K562 (cell line): ENCODE measurements around the gene DNALI1. TPM values are rescaled to one million over a fixed set of nuclear protein-coding genes. Genes with fewer than 3 reads are reported as not detected.

Experiments used
- BCLAF1 ChIP-seq, 2 experiments: fragments of 450-650 bp in 1 of 2; IDR thresholded peaks; 2 replicates each; pipeline ENCODE4 v1.6.1; 2011 to 2017; ENCODE audit warnings: low read depth in 2 of 2, antibody characterized with exemption in 1 of 2, borderline replicate concordance in 1 of 2, low read length in 1 of 2, mild to moderate bottlenecking in 1 of 2, mixed read lengths in 1 of 2; ENCODE audit not compliant: control insufficient read depth in 1 of 2
- BDP1 ChIP-seq: IDR thresholded peaks from 3 replicates; pipeline ENCODE4 v1.6.1; 2011; ENCODE audit not compliant: insufficient read length, insufficient read depth
- FOXA1 ChIP-seq: fragments of 450-650 bp; IDR thresholded peaks from 2 replicates; pipeline ENCODE4 v1.6.1; 2016; ENCODE audit warnings: mild to moderate bottlenecking, borderline replicate concordance
- GABPB1 ChIP-seq: sonication (generic); formaldehyde crosslinking; IDR thresholded peaks from 2 replicates; pipeline ENCODE4 v1.8.0; 2022; ENCODE audit warnings: mild to moderate bottlenecking, missing genetic modification reagents
- HDAC2 ChIP-seq: fragments of 450-650 bp; IDR thresholded peaks from 2 replicates; pipeline ENCODE4 v1.6.1; 2016; ENCODE audit warnings: mild to moderate bottlenecking
- KDM5B ChIP-seq: fragments of 200-600 bp; sonication (generic); IDR thresholded peaks from 2 replicates; pipeline ENCODE4 v1.6.1; 2012; ENCODE audit warnings: low read depth, mild to moderate bottlenecking, moderate library complexity, low read length, control low read depth, inconsistent platforms; ENCODE audit not compliant: insufficient replicate concordance
- KHSRP ChIP-seq: fragments of 450-650 bp; IDR thresholded peaks from 2 replicates; pipeline ENCODE4 v1.6.1; 2017
- KLF1 ChIP-seq: fragments of 450-650 bp; IDR thresholded peaks from 2 replicates; pipeline ENCODE4 v1.6.1; 2016; ENCODE audit warnings: missing genetic modification characterization, missing compliant biosample characterization
- MAFG ChIP-seq: fragments of 450-650 bp; conservative IDR thresholded peaks from 2 replicates; pipeline ENCODE4 v1.6.1; 2016; ENCODE audit warnings: missing genetic modification characterization, missing compliant biosample characterization
- NFYB ChIP-seq: IDR thresholded peaks from 2 replicates; pipeline ENCODE4 v1.6.1; 2011; ENCODE audit warnings: mild to moderate bottlenecking, moderate library complexity; ENCODE audit not compliant: insufficient read length; ENCODE audit errors: extremely low read depth
- NR3C1 ChIP-seq: sonication (generic); formaldehyde crosslinking; IDR thresholded peaks from 2 replicates; pipeline ENCODE4 v1.8.1; 2022; ENCODE audit warnings: missing genetic modification reagents
- OTX1 ChIP-seq: fragments of 450-650 bp; formaldehyde crosslinking; IDR thresholded peaks from 2 replicates; pipeline ENCODE4 v1.4.0; 2022; ENCODE audit warnings: mild to moderate bottlenecking
- SFPQ ChIP-seq: fragments of 200-400 bp; formaldehyde crosslinking; IDR thresholded peaks from 2 replicates; pipeline ENCODE4 v1.6.1; 2017; ENCODE audit warnings: mild to moderate bottlenecking, low read depth, low read length, moderate library complexity
- SREBF2 ChIP-seq: sonication (generic); formaldehyde crosslinking; IDR thresholded peaks from 2 replicates; pipeline ENCODE4 v1.4.0; 2020; ENCODE audit warnings: mild to moderate bottlenecking, missing genetic modification reagents
- TAF1 ChIP-seq: IDR thresholded peaks from 2 replicates; pipeline ENCODE4 v1.6.1; 2011; ENCODE audit warnings: mild to moderate bottlenecking, low read length, moderate library complexity; ENCODE audit not compliant: insufficient read depth, control insufficient read depth, severe bottlenecking; ENCODE audit errors: extremely low read depth
- TBL1XR1 ChIP-seq, 2 experiments: IDR thresholded peaks; 2 replicates each; pipeline ENCODE4 v1.6.1; 2012; ENCODE audit warnings: improper control_type of control experiment in 2 of 2, low read length in 2 of 2, mild to moderate bottlenecking in 1 of 2
- ZBTB1 ChIP-seq: sonication (generic); formaldehyde crosslinking; IDR thresholded peaks from 2 replicates; pipeline ENCODE4 v1.8.1; 2023; ENCODE audit warnings: missing genetic modification reagents, low read depth, mild to moderate bottlenecking, borderline replicate concordance
- ZBTB5 ChIP-seq: fragments of 450-650 bp; IDR thresholded peaks from 2 replicates; pipeline ENCODE4 v1.6.1; 2017; ENCODE audit warnings: antibody characterized with exemption
- ZC3H11A ChIP-seq: IDR thresholded peaks from 2 replicates; pipeline ENCODE4 v1.6.1; 2012; ENCODE audit warnings: low read depth, low read length, improper control_type of control experiment
- ZNF212 ChIP-seq: fragments of 450-650 bp; formaldehyde crosslinking; IDR thresholded peaks from 2 replicates; pipeline ENCODE4 v1.4.0; 2020; ENCODE audit warnings: mild to moderate bottlenecking
- ZNF24 ChIP-seq: fragments of 450-650 bp; IDR thresholded peaks from 2 replicates; pipeline ENCODE4 v1.6.1; 2016
- ZNF41 ChIP-seq: fragments of 250-450 bp; sonication (Bioruptor Pico); conservative IDR thresholded peaks from 2 replicates; pipeline ENCODE4 v1.4.0; 2020; ENCODE audit warnings: mild to moderate bottlenecking
- polyA plus RNA-seq, 8 experiments: library from polyadenylated mRNA; depleted of rRNA in 4 of 8; stranded (reverse) in 5 of 8; unstranded in 3 of 8; fragments of >200 nt; fragmentation: Nextera tagmentation in 2 of 8; fragmentation: Illumina TruSeq in 1 of 8; extraction: Ambion mirVana in 2 of 8; extraction: Trizol in 1 of 8; gene quantifications; 2 replicates each; pipeline versions ENCODE4 v1.2.1 to v1.2.3, GENCODE V29; 2011 to 2014; ENCODE audit warnings: inconsistent platforms in 1 of 8, missing spikeins in 1 of 8
- total RNA-seq, 7 experiments: library from RNA; depleted of rRNA in 6 of 7; stranded (reverse); fragments of >200 nt in 6 of 7; fragmentation: Illumina TruSeq in 2 of 7; extraction: Trizol in 2 of 7; gene quantifications; 2 replicates each; pipeline versions ENCODE4 v1.2.1 to v1.2.3, GENCODE V29; 2011 to 2021; ENCODE audit warnings: low replicate concordance in 1 of 7

Gene DNALI1
- total and polyA plus RNA-seq, 9 of the 15 experiments (the other 6 are each of a cell fraction or from before 2014, with no cell fraction given) = 0.87 to 5.6 (median 1.2) TPM

- TF ChIP-seq BCLAF1 (IDR thresholded peaks at IDR 0.05; ENCODE audit: borderline replicate concordance in 1 of 2, control insufficient read depth in 1 of 2, low read depth in 2 of 2, low read length in 1 of 2) (no peak), NR3C1 (CRISPR knock-in tag) (no peak), MAFG (tag) (peak; percentile 38; the same call in 1 of the 2 replicates), OTX1 (CRISPR knock-in tag) (no peak), KDM5B (no peak), ZNF41 (CRISPR knock-in tag) (no peak), ZNF24 (no peak), ZC3H11A (no peak), TAF1 (no peak), KHSRP (no peak), ZBTB5 (no peak), KLF1 (no peak), BDP1 (no peak), HDAC2 (no peak), GABPB1 (no peak), SREBF2 (CRISPR knock-in tag) (no peak), ZNF212 (CRISPR knock-in tag) (no peak), FOXA1 (no peak), SFPQ (no peak), ZBTB1 (CRISPR knock-in tag) (no peak), NFYB (no peak), TBL1XR1 (IDR thresholded peaks at IDR 0.05; ENCODE audit: low read length in 2 of 2) (no peak)
Observed at GRCh38 chr1:37515185-37516034, 41.3 kb upstream of the DNALI1 start (continued).
